Fibroblast of lung (primary cell): Measurements from ENCODE around the gene LRRC3B.
"Not testable (repeated sequence)": the region's sequence is repeated elsewhere in the genome, so short reads cannot be mapped to it uniquely, and the experiment has no call there.

ENCODE experiments used
- EZH2 ChIP-seq: IDR thresholded peaks from 2 replicates; pipeline ENCODE4 v1.5.1; 2012; ENCODE audit warnings: low read length, control low read depth, mild to moderate bottlenecking; ENCODE audit errors: missing control alignments
- TF ChIP-seq, protein P1 (sequence below), 2 donors: IDR thresholded peaks in 1 of 2; conservative IDR thresholded peaks in 1 of 2; 1 replicate in 1 of 2; 2 replicates in 1 of 2; pipeline ENCODE4 v1.5.1; 2011 to 2012; ENCODE audit warnings: low read length in 2 of 2, control low read depth in 1 of 2, inconsistent platforms in 1 of 2, low read depth in 1 of 2, mild to moderate bottlenecking in 1 of 2

DNA sequence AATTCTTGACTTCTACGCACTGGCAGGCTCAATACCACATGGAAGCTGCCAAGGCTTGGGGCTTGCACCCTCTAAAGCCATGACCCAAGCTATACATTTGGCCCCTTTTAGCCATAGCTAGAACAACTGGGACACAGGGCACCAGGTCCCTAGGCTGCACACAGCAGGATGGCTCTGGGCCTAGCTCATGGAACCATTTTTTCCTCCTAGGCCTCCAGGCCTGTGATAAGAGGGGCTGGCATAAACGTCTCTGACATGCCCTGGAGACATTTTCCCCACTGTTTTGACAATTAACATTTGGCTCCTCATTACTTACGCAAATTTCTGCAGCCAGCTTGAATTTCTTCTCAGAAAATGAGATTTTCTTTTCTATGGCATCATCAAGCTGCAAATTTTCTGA lies 18.8 kb upstream of the LRRC3B start:
- TF ChIP-seq, protein P1, sequence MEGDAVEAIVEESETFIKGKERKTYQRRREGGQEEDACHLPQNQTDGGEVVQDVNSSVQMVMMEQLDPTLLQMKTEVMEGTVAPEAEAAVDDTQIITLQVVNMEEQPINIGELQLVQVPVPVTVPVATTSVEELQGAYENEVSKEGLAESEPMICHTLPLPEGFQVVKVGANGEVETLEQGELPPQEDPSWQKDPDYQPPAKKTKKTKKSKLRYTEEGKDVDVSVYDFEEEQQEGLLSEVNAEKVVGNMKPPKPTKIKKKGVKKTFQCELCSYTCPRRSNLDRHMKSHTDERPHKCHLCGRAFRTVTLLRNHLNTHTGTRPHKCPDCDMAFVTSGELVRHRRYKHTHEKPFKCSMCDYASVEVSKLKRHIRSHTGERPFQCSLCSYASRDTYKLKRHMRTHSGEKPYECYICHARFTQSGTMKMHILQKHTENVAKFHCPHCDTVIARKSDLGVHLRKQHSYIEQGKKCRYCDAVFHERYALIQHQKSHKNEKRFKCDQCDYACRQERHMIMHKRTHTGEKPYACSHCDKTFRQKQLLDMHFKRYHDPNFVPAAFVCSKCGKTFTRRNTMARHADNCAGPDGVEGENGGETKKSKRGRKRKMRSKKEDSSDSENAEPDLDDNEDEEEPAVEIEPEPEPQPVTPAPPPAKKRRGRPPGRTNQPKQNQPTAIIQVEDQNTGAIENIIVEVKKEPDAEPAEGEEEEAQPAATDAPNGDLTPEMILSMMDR (conservative IDR thresholded peaks at IDR 0.05 in 1 of 2, IDR thresholded peaks at IDR 0.05 in 1 of 2; ENCODE audit: low read depth in 1 of 2, low read length in 2 of 2), result not testable (repeated sequence)
- not testable (repeated sequence) for TF ChIP-seq EZH2
